ENCODE results near the gene SEC23B.
A peak's percentile ranks its signal among the peaks of the same experiment; 100 is the strongest.

The SEC23B gene

GRCh38 chr20:18553746-18554145 is 46.0 kb downstream of the SEC23B start:
- H3K4me3 ChIP-seq (ENCODE audit: low read depth in 1 of 2, low read length in 1 of 2), result no peak overlapping the region
- TF ChIP-seq, protein P1, sequence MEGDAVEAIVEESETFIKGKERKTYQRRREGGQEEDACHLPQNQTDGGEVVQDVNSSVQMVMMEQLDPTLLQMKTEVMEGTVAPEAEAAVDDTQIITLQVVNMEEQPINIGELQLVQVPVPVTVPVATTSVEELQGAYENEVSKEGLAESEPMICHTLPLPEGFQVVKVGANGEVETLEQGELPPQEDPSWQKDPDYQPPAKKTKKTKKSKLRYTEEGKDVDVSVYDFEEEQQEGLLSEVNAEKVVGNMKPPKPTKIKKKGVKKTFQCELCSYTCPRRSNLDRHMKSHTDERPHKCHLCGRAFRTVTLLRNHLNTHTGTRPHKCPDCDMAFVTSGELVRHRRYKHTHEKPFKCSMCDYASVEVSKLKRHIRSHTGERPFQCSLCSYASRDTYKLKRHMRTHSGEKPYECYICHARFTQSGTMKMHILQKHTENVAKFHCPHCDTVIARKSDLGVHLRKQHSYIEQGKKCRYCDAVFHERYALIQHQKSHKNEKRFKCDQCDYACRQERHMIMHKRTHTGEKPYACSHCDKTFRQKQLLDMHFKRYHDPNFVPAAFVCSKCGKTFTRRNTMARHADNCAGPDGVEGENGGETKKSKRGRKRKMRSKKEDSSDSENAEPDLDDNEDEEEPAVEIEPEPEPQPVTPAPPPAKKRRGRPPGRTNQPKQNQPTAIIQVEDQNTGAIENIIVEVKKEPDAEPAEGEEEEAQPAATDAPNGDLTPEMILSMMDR (IDR thresholded peaks at IDR 0.05), result no peak
- H3K27me3 ChIP-seq, result no peaks in the 10 kb centered on the region
- peaks cover 78% of the 10 kb centered on the region for H3K36me3 ChIP-seq
- no peaks in the 10 kb centered on the region for H3K9me3 ChIP-seq
- no peak overlapping the region for H3K27ac ChIP-seq
- H3K4me1 ChIP-seq (ENCODE audit: control insufficient read depth in 1 of 2, insufficient read depth in 1 of 2, low read depth in 1 of 2, low read length in 1 of 2), result peaks cover 0 to 8% of the 10 kb centered on the region in 2 experiments

DNA sequence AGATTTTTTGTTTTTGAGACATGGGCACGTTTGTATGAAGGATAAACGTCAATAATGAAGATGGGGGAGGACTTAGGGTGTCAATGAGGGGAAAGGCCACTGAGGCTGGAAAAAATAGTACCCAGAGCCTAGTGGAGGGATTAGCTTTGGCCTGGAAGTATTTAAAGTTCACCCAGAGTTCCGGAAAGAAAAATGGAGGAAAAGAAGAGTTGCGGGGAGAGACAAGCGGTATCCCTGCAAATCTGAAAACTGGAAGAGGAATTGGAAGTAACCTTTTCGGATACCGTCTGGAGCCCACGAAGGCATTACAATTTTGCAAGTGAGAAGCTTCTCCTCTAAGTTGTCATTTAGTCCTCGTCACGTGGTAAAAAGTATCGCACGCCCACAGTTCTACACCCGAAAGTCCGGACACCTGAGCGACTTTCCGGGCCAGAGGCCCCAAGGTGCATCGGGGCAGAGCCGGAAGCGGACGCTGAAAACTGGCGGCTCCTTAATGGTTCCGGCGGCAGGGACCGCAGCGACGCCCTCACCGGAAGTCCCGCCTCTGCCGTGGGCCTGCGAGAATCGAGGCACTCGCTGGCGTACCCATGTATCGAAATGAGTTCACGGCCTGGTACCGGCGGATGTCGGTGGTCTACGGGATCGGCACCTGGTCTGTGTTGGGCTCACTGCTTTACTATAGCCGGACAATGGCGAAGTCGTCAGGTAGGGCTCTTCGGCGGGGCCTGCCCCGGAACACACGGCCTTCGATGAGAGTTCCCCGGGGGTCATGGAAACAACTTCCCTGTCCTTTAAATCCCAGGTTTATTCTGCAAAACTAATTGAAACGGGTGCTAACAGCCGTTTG is 59.4 kb downstream of the SEC23B start, which contains the start of gene SMIM26:
Gene SMIM26, plus strand, starts transcription at position 541 of the 847 bp plus-strand sequence. Its CDS starts 47 bp downstream, at position 588.
- Histone ChIP-seq H3K36me3 (peaks cover 27% of the 10 kb centered on the region), H3K27me3 (no peaks in the 10 kb centered on the region), H3K4me3 (ENCODE audit: low read depth in 1 of 2, low read length in 1 of 2) (peak within 1 kb of the TSS; percentile 84 to 97), H3K4me1 (ENCODE audit: control insufficient read depth in 1 of 2, insufficient read depth in 1 of 2, low read depth in 1 of 2, low read length in 1 of 2) (peaks cover 29 to 30% of the 10 kb centered on the region in 2 experiments), H3K9me3 (no peaks in the 10 kb centered on the region), H3K27ac (peak within 1 kb of the TSS; percentile 89)
- TF ChIP-seq, protein P1 (IDR thresholded peaks at IDR 0.05), result no peak

GRCh38 chr20:18567739-18568091 is 60.0 kb downstream of the SEC23B start:
- peaks cover 21% of the 10 kb centered on the region for H3K36me3 ChIP-seq
- H3K4me1 ChIP-seq (ENCODE audit: control insufficient read depth in 1 of 2, insufficient read depth in 1 of 2, low read depth in 1 of 2, low read length in 1 of 2), result peaks cover 29 to 30% of the 10 kb centered on the region in 2 experiments
- H3K27ac ChIP-seq, result peak overlapping the region; percentile 89
- TF ChIP-seq, protein P1 (IDR thresholded peaks at IDR 0.05), result no peak
- no peaks in the 10 kb centered on the region for H3K9me3 ChIP-seq
- no peaks in the 10 kb centered on the region for H3K27me3 ChIP-seq
- peak overlapping the region; percentile 84 to 97 for H3K4me3 ChIP-seq (ENCODE audit: low read depth in 1 of 2, low read length in 1 of 2)

DNA sequence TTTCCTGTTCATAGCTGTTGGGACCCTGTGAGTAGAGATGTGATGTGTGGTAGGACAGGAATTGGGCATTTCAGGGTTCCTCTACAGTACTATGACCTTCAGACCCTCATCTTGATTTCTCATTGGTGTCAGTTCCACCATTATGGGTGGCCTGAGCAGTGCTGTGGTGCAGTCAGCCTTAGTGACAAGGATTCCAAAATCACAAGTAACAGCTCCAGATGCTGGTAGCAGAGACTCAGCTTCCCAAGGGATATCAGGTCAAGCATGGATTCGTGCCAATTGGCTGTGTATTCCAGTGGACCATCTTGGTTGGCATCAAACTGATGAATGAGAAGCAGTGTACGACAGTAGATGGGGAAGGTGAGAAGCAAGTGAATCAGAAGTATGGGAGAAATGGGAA is 63.3 kb downstream of the SEC23B start:
- no peaks in the 10 kb centered on the region for H3K27me3 ChIP-seq
- peak overlapping the region; percentile 74 for H3K27ac ChIP-seq
- TF ChIP-seq, protein P1 (IDR thresholded peaks at IDR 0.05), result no peak
- H3K36me3 ChIP-seq, result peaks cover 15% of the 10 kb centered on the region
- H3K4me1 ChIP-seq (ENCODE audit: control insufficient read depth in 1 of 2, insufficient read depth in 1 of 2, low read depth in 1 of 2, low read length in 1 of 2), result peaks cover 29 to 30% of the 10 kb centered on the region in 2 experiments
- H3K4me3 ChIP-seq (ENCODE audit: low read depth in 1 of 2, low read length in 1 of 2), result no peak overlapping the region
- H3K9me3 ChIP-seq, result no peaks in the 10 kb centered on the region

DNA sequence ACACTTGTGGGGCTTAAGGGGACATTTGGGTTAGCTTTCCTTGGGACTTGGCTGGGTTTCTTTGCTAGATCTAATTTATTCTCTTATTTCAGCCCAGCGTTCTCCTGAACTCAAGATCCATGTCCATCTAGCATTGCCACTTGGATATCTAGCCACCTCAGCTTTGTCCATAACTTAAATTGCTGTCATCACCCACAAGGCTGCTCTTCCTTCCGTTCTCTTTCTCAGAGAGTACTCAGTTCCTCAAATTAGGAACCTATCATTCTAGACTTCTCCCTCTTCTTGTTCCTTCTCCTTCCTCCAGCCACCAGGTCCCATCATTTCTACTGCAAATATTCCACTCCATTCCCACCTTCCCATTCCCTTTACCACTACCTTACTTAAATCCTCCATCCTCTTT is 63.8 kb downstream of the SEC23B start:
- Histone ChIP-seq H3K4me3 (ENCODE audit: low read depth in 1 of 2, low read length in 1 of 2) (peak overlapping the region in 1 of 2 experiments; percentile 10), H3K9me3 (no peaks in the 10 kb centered on the region), H3K4me1 (ENCODE audit: control insufficient read depth in 1 of 2, insufficient read depth in 1 of 2, low read depth in 1 of 2, low read length in 1 of 2) (peaks cover 25 to 26% of the 10 kb centered on the region in 2 experiments), H3K36me3 (peaks cover 15% of the 10 kb centered on the region), H3K27me3 (no peaks in the 10 kb centered on the region), H3K27ac (peak overlapping the region; percentile 74)
- TF ChIP-seq, protein P1 (IDR thresholded peaks at IDR 0.05), result no peak
